RWPE1 (cell line): Measurements from ENCODE around the gene TRAPPC6A.
"Not testable (repeated sequence)": the region's sequence is repeated elsewhere in the genome, so short reads cannot be mapped to it uniquely, and the experiment has no call there.

Source experiments
- CTCF ChIA-PET: fragments of 350-600 bp; sonication (Branson Sonifier 250); formaldehyde crosslinking; extraction: SDS; loops from one replicate; lab custom pipeline; 2021; lab: Yijun Ruan, JAX
- POLR2A ChIA-PET: fragments of 400-600 bp; formaldehyde crosslinking; extraction: SDS; loops from one replicate; lab custom pipeline; 2020; ENCODE audit warnings: antibody characterized with exemption; ENCODE audit not compliant: low non-redundant PET; lab: Yijun Ruan, JAX
- DNase-seq: peaks from one replicate; pipeline ENCODE4 v3.0.0; 2012; ENCODE audit warnings: low spot score
- H3K27ac ChIP-seq: fragments of 450-650 bp; 2 replicates; pipeline ENCODE4 v1.5.1; 2017
- TF ChIP-seq, protein P1 (sequence below): fragments of 450-650 bp; conservative IDR thresholded peaks from 2 replicates; pipeline ENCODE4 v1.5.1; 2017; ENCODE audit warnings: low read depth, mild to moderate bottlenecking

The TRAPPC6A gene

DNA sequence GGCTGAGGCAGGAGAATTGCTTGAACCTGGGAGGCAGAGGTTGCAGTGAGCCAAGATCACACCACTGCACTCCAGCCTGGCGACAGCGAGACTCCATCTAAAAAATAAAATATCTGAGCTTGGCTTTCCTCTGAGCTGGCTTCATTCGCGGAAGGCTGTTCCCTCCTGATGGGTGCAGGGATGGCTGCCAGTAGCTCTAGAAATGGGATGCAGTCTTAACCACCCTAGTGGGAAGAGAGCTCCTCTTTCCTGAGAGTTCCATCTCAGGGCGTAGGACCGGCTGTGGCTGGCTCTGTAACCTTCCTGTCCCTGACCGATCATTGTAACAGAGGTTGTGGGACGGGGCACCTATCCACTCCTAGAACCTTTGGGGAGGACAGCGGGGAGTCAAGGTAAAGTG lies 52.7 kb downstream of the TRAPPC6A start:
- peak overlapping the region; percentile 29 for H3K27ac ChIP-seq
- ChIA-PET POLR2A (no interaction called here), CTCF (interaction anchor here (0.6 to 1.3 kb wide), 2 partner anchors 22 to 108 kb away, joined by 3 read pairs; no protein-coding TSS in a partner anchor)
- no peak for DNase-seq
- TF ChIP-seq, protein P1, sequence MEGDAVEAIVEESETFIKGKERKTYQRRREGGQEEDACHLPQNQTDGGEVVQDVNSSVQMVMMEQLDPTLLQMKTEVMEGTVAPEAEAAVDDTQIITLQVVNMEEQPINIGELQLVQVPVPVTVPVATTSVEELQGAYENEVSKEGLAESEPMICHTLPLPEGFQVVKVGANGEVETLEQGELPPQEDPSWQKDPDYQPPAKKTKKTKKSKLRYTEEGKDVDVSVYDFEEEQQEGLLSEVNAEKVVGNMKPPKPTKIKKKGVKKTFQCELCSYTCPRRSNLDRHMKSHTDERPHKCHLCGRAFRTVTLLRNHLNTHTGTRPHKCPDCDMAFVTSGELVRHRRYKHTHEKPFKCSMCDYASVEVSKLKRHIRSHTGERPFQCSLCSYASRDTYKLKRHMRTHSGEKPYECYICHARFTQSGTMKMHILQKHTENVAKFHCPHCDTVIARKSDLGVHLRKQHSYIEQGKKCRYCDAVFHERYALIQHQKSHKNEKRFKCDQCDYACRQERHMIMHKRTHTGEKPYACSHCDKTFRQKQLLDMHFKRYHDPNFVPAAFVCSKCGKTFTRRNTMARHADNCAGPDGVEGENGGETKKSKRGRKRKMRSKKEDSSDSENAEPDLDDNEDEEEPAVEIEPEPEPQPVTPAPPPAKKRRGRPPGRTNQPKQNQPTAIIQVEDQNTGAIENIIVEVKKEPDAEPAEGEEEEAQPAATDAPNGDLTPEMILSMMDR: no peak

- DNase-seq: no peak
- H3K27ac ChIP-seq: peak overlapping the region; percentile 29
- ChIA-PET CTCF (interaction anchor here (0.7 kb wide), 1 partner anchor 159 kb away, joined by 5 read pairs; no protein-coding TSS in a partner anchor), POLR2A (no interaction called here)
- TF ChIP-seq, protein P1: no peak
These were observed 54.0 kb downstream of the TRAPPC6A start for GRCh38 chr19:45124021-45124420.

- peak; percentile 57 for DNase-seq
- ChIA-PET CTCF (no interaction called here), POLR2A (no interaction called here)
- TF ChIP-seq, protein P1: no peak
- H3K27ac ChIP-seq: peak overlapping the region; percentile 29
These were observed 54.6 kb downstream of the TRAPPC6A start for GRCh38 chr19:45123440-45123850.

DNA sequence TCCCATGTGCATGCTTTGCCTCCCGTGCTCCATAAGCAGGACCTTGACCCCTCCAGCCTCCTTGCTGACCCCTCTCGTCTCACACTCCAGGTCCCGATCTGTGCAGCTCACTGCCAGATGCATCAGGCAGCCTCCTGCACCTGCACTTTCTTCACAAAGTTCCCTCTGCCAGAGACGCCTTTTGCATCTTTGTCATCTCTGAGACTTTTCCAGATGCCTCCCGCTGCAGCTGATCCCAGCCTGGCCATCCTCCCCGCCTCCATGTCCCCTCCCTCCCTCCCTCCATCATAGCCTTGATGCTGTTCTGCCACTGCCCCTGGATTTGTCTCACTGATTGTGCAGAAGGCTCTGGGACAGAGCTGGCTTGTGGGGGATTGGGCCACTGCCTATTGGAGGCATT lies 55.2 kb downstream of the TRAPPC6A start:
- TF ChIP-seq, protein P1: no peak
- CTCF ChIA-PET: no interaction called here
- POLR2A ChIA-PET: no interaction called here
- DNase-seq: no peak
- H3K27ac ChIP-seq: peak overlapping the region; percentile 29

- H3K27ac ChIP-seq: no peak overlapping the region
- CTCF ChIA-PET: interaction anchor here (0.9 kb wide), 1 partner anchor 16 kb away, joined by 3 read pairs; no protein-coding TSS in a partner anchor
- POLR2A ChIA-PET: no interaction called here
- DNase-seq: no peak
- TF ChIP-seq, protein P1: no peak
These were observed 56.2 kb downstream of the TRAPPC6A start for GRCh38 chr19:45121827-45122345.

- TF ChIP-seq, protein P1: no peak
- no peak for DNase-seq
- POLR2A ChIA-PET: no interaction called here
- peak overlapping the region; percentile 43 for H3K27ac ChIP-seq
- CTCF ChIA-PET: no interaction called here
These were observed 58.5 kb downstream of the TRAPPC6A start for GRCh38 chr19:45119582-45119981.

- CTCF ChIA-PET, DNase-seq, POLR2A ChIA-PET: not testable (repeated sequence)
- peak overlapping the region; percentile 43 for H3K27ac ChIP-seq
These were observed 59.3 kb downstream of the TRAPPC6A start for GRCh38 chr19:45118591-45119355.
